ENCODE results near the gene EIF5AL1. TPM values are rescaled to one million over a fixed set of nuclear protein-coding genes. Genes with fewer than 3 reads are reported as not detected.
A peak's percentile ranks its signal among the peaks of the same experiment; 100 is the strongest.
"Not testable (repeated sequence)": the region's sequence is repeated elsewhere in the genome, so short reads cannot be mapped to it uniquely, and the experiment has no call there.

EIF5AL1 gene
- total and polyA plus RNA-seq, 2 experiments from 2014 or later, result 2.0 to 20.4 TPM

DNA sequence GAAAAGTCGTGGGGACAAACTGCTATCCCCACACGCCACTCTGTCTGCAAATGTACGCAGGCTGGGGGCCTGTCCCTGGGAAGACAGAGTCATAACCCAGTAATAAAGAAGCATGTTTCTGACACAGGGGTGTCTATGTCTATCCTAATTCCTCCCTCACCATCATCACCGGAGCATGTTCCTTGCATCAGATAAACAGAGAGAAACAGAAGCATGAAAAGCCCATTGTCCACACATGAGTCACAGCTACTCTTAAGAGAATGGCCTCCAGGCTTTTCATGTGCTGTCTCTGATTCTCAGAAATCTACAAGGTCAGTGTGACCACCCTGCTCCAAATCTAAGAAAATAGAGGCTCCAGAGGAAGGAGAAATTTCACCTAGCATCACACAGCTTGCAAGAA lies 4.1 kb upstream of the EIF5AL1 start:
- not testable (repeated sequence) for H3K36me3 ChIP-seq (ENCODE audit: insufficient read depth); H3K4me3 ChIP-seq

DNA sequence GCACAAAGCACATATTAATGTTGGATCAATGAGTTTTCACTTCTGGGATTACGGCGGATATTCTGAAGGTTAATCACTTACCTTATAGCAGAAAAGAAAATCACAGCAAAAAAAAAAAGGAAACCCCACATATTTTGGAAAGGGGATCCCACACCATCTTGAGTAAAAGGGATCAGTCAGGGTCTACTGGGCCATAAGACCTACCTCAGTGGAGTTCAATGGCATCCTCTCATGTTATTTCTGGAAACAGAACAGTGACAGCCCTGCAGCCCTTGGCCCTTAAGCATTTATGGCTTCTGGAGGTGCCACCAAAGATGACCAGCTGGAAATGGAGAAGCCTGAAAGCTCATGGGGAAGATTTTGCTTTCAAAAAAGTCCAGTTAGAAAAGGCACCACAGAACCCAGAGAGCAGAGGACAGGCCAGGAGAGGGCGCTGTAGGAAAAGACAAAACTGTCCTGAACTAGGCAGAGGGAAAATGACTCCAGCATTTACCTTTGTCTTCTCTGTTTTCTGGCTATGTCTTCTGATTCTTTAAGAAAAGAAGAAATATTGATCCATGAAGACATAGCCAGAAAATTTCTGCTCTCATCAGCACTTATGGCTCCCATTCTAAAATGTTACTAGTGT lies 2.9 kb upstream of the EIF5AL1 start:
- peak; percentile 88 for ATAC-seq
- not testable (repeated sequence) for H3K9me3 Mint-ChIP-seq; H3K36me3 Mint-ChIP-seq (ENCODE audit: low read depth); H3K4me1 Mint-ChIP-seq; DNase-seq (ENCODE audit: low spot score); H3K36me3 ChIP-seq (ENCODE audit: insufficient read depth); H3K27ac ChIP-seq (ENCODE audit: low read depth); H3K4me1 ChIP-seq (ENCODE audit: insufficient read depth); H3K4me3 Mint-ChIP-seq; H3K27ac Mint-ChIP-seq; H2AFZ ChIP-seq; H3K79me2 ChIP-seq (replicated peaks; ENCODE audit: insufficient read depth); H3K4me2 ChIP-seq; H4K20me1 ChIP-seq (replicated peaks; ENCODE audit: insufficient read depth); H3K27me3 ChIP-seq (ENCODE audit: insufficient read depth); H3F3A ChIP-seq (replicated peaks; ENCODE audit: low read depth); H3K4me3 ChIP-seq; H3K9me2 ChIP-seq (ENCODE audit: insufficient read depth)
- H3K27me3 Mint-ChIP-seq (ENCODE audit: insufficient read depth, low read depth, poor library complexity), result peaks cover 13% of the 10 kb centered on the region

More for the DNA sequence above, 4.1 kb upstream of the EIF5AL1 start:
- not testable (repeated sequence) for H3F3A ChIP-seq (replicated peaks; ENCODE audit: low read depth); H3K36me3 Mint-ChIP-seq (ENCODE audit: low read depth); H2AFZ ChIP-seq; H3K27ac Mint-ChIP-seq; H3K27ac ChIP-seq (ENCODE audit: low read depth); H3K9me2 ChIP-seq (ENCODE audit: insufficient read depth); ATAC-seq; DNase-seq (ENCODE audit: low spot score); H3K27me3 ChIP-seq (ENCODE audit: insufficient read depth); H3K4me3 Mint-ChIP-seq; H4K20me1 ChIP-seq (replicated peaks; ENCODE audit: insufficient read depth); H3K4me1 ChIP-seq (ENCODE audit: insufficient read depth); H3K4me2 ChIP-seq; H3K79me2 ChIP-seq (replicated peaks; ENCODE audit: insufficient read depth); H3K4me1 Mint-ChIP-seq; H3K9me3 Mint-ChIP-seq
- peaks cover 16% of the 10 kb centered on the region for H3K27me3 Mint-ChIP-seq (ENCODE audit: insufficient read depth, low read depth, poor library complexity)

DNA sequence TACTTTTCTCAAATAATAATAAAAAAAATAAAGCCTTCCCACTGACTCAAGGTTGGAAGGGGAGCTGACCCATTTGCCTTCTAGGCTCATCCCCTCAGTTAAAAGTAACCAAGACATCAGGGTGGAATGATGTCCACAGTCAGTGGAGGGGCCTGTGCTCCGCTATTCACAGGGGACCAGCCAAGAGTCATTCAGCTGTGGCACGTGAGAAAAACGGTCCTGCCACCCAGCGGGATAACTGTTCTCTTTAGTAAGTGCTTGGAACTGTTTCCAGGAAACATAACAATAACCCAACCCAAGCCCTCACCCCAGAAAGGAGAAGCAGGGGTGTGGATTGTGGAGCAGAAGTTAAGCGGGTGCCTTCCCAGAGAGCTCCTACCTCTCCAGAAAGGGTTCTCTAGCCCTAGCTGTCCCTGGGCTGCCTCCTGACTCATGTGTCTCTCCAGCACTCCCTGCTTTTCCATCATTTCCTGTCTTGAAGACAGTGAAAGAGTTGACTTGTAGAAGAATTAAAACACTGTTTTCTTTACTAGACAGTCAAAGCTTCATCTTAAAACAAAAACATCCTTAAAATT lies 2.3 kb upstream of the EIF5AL1 start:
- ATAC-seq, result peak; percentile 28; the same call in 2 of the 3 replicates
- H3F3A ChIP-seq (replicated peaks; ENCODE audit: low read depth); H3K79me2 ChIP-seq (replicated peaks; ENCODE audit: insufficient read depth); H3K4me2 ChIP-seq; H3K27ac Mint-ChIP-seq; H3K4me1 Mint-ChIP-seq; H3K27ac ChIP-seq (ENCODE audit: low read depth); H3K4me3 ChIP-seq; H3K27me3 ChIP-seq (ENCODE audit: insufficient read depth); H3K9me3 Mint-ChIP-seq; H3K36me3 Mint-ChIP-seq (ENCODE audit: low read depth); H3K36me3 ChIP-seq (ENCODE audit: insufficient read depth); DNase-seq (ENCODE audit: low spot score); H3K4me3 Mint-ChIP-seq; H3K4me1 ChIP-seq (ENCODE audit: insufficient read depth); H2AFZ ChIP-seq; H3K9me2 ChIP-seq (ENCODE audit: insufficient read depth); H4K20me1 ChIP-seq (replicated peaks; ENCODE audit: insufficient read depth): not testable (repeated sequence)
- peaks cover 13% of the 10 kb centered on the region for H3K27me3 Mint-ChIP-seq (ENCODE audit: insufficient read depth, low read depth, poor library complexity)

DNA sequence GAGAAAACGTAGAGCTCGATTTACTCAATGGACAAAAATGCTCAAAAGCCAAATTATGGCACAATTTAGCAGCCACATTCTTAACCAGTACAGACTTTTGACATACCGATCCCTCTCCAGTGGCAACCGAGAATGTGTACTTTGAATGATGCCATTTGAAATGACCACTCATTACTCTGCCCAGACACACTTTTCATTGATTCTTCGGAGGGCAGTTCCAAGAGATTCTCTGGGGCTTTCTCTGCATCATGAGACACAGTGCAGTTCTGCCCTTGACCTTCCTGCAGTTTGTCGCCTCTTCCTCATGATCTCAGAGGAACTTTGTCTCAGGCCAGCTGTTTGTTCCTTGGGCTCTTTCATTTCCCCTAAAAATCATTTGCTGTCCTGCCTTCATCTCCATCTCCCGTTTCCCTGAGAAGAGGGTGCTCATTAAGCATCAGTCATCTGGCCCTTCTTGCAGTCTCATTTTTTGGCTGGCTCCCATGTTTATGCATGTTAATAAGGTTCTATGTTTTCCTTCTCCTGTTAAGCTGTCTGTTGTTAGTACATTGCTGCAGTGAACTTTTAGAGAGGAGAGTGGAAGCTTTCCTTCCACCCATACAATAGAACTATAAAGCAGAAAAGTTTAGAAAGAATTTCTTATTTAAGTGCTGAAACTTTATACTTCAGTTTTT lies 4.3 kb downstream of the EIF5AL1 start:
- H2AFZ ChIP-seq; H3K27me3 ChIP-seq (ENCODE audit: insufficient read depth); H3K4me2 ChIP-seq; H3K79me2 ChIP-seq (replicated peaks; ENCODE audit: insufficient read depth); H3K27ac Mint-ChIP-seq; H3K27ac ChIP-seq (ENCODE audit: low read depth); H3K4me3 ChIP-seq; H3F3A ChIP-seq (replicated peaks; ENCODE audit: low read depth); DNase-seq (ENCODE audit: low spot score); H3K4me3 Mint-ChIP-seq; H3K9me3 Mint-ChIP-seq; H3K36me3 ChIP-seq (ENCODE audit: insufficient read depth); H3K27me3 Mint-ChIP-seq (ENCODE audit: insufficient read depth, low read depth, poor library complexity); H3K36me3 Mint-ChIP-seq (ENCODE audit: low read depth); H3K4me1 ChIP-seq (ENCODE audit: insufficient read depth); H3K9me2 ChIP-seq (ENCODE audit: insufficient read depth); H4K20me1 ChIP-seq (replicated peaks; ENCODE audit: insufficient read depth); ATAC-seq; H3K4me1 Mint-ChIP-seq: not testable (repeated sequence)

DNA sequence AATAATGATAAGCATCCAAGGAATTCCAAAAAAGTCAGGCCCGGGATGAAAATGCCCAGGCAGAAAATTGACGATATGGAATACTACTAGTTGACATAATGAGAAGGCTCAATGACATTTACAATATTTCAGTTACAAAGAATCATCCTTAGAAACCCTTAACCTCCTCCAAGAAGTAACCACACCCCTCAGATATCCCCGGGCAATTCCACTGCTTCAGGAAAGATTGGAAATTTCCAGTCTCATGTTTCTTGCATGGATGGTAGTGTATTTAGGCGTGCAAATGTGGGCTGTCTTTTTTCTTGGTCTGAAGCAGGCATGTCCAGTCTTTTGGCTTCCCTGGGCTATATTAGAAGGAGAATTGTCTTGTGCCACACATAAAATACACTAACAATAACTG lies 5.2 kb downstream of the EIF5AL1 start:
- H4K20me1 ChIP-seq (replicated peaks; ENCODE audit: insufficient read depth), result not testable (repeated sequence)

DNA sequence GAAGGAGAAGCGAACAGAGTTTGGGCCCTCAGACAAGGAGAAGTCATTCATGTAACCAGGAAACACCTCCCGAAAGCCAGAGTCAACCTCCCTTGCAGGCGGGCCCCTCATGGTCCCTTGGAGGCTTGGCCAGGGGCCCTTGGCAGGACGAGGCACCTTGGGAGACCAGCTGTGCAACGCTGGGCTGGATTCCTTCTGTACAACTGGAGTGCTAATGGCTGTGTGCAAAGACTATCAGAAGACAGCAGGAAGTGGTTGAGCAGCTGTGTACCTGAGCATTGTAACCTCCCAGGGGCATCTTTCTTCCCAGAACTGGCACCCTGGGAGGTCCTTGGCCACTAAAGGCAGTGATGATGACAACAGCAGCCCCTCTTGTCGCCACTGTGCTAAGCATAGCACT lies 9.4 kb downstream of the EIF5AL1 start:
- not testable (repeated sequence) for H2AFZ ChIP-seq; H3K27ac Mint-ChIP-seq; H3K27me3 Mint-ChIP-seq (ENCODE audit: insufficient read depth, low read depth, poor library complexity); H3K9me2 ChIP-seq (ENCODE audit: insufficient read depth); H3K4me1 Mint-ChIP-seq; H4K20me1 ChIP-seq (replicated peaks; ENCODE audit: insufficient read depth); H3K27me3 ChIP-seq (ENCODE audit: insufficient read depth); H3K79me2 ChIP-seq (replicated peaks; ENCODE audit: insufficient read depth); H3K4me3 Mint-ChIP-seq; H3K4me3 ChIP-seq; H3K9me3 Mint-ChIP-seq; DNase-seq (ENCODE audit: low spot score); H3K4me1 ChIP-seq (ENCODE audit: insufficient read depth); H3K36me3 ChIP-seq (ENCODE audit: insufficient read depth); ATAC-seq; H3K4me2 ChIP-seq; H3K27ac ChIP-seq (ENCODE audit: low read depth); H3F3A ChIP-seq (replicated peaks; ENCODE audit: low read depth); H3K36me3 Mint-ChIP-seq (ENCODE audit: low read depth)

More for the DNA sequence above, 5.2 kb downstream of the EIF5AL1 start:
- H3K36me3 Mint-ChIP-seq (ENCODE audit: low read depth); H3K4me2 ChIP-seq; H3K27me3 Mint-ChIP-seq (ENCODE audit: insufficient read depth, low read depth, poor library complexity); H3K27me3 ChIP-seq (ENCODE audit: insufficient read depth); H3K36me3 ChIP-seq (ENCODE audit: insufficient read depth); H3K4me1 Mint-ChIP-seq; H3K27ac ChIP-seq (ENCODE audit: low read depth); H3F3A ChIP-seq (replicated peaks; ENCODE audit: low read depth); H3K4me3 Mint-ChIP-seq; H3K79me2 ChIP-seq (replicated peaks; ENCODE audit: insufficient read depth); H3K9me2 ChIP-seq (ENCODE audit: insufficient read depth); H3K27ac Mint-ChIP-seq; H3K4me3 ChIP-seq; DNase-seq (ENCODE audit: low spot score); H3K9me3 Mint-ChIP-seq; H3K4me1 ChIP-seq (ENCODE audit: insufficient read depth); ATAC-seq; H2AFZ ChIP-seq: not testable (repeated sequence)
